UCSD-AML1 (cell line): Measurements from ENCODE around the gene TTC5.
"Not testable (repeated sequence)": the region's sequence is repeated elsewhere in the genome, so short reads cannot be mapped to it uniquely, and the experiment has no call there.

Experiments
- DNase-seq: peaks from one replicate; lab custom pipeline; 2025; ENCODE audit not compliant: unreplicated experiment; lab: John Stamatoyannopoulos, UW

The TTC5 gene, protein sequence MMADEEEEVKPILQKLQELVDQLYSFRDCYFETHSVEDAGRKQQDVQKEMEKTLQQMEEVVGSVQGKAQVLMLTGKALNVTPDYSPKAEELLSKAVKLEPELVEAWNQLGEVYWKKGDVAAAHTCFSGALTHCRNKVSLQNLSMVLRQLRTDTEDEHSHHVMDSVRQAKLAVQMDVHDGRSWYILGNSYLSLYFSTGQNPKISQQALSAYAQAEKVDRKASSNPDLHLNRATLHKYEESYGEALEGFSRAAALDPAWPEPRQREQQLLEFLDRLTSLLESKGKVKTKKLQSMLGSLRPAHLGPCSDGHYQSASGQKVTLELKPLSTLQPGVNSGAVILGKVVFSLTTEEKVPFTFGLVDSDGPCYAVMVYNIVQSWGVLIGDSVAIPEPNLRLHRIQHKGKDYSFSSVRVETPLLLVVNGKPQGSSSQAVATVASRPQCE

DNA sequence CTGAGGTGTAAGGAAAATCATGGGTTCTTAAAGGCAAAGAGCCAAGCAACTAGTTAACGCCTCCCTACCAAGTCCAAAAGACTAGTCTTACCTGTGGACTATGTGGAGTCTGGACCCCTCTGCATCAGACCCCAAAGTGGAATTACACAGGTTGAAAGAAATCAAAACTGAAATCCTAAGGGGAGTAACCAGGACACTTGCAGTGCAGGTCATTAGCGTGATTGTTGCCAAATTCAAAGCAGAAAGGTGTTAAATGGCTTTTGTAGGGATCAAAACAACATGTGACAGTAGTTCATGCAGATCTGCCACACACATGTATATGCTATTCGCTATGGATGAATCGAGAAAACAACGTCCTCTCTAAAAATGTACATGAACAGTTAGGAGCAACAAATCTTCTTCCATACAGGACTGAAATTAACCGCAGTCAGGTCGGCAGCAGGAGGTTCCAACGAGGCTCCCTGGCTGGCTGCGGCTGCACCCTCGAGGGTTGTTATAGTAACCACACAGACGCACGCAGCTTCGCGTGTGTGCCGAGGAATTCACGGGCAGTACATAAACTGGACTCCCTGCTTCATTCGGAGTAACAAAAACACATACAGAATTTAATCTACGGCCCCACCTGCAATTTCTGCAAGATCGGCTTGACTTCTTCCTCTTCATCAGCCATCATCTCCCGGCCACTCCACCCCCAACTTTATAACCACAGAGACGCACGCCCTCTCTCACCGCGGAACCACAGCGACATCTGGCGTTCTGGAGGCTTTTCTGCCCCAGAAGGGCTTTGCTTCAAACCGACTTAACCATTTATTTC is at the start of gene TTC5:
Gene TTC5 (minus strand): TSS at position 687 of the 814 bp plus-strand sequence. CDS start 14 bp downstream, at position 673.
- peak; percentile 90 for DNase-seq

DNA sequence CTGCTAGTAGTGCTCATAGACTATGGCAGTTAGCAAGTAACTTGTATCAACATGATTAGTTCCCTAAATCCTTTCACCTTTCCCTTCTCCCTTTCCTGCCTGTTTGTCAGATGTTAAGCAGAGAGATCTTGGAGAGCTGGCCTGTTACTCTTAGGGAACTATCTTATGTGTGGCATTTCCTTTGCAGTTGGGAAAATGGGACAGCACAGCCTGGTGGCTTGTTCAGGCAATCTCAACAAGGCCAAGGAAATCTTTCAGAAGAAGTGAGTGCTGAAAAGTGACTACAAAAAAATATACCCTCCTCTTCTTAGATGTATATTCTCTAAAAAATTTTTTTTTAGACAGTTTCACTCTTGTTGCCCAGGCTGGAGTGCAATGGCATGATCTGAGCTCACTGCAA is 45.1 kb upstream of the TTC5 start:
- no peak for DNase-seq

DNA sequence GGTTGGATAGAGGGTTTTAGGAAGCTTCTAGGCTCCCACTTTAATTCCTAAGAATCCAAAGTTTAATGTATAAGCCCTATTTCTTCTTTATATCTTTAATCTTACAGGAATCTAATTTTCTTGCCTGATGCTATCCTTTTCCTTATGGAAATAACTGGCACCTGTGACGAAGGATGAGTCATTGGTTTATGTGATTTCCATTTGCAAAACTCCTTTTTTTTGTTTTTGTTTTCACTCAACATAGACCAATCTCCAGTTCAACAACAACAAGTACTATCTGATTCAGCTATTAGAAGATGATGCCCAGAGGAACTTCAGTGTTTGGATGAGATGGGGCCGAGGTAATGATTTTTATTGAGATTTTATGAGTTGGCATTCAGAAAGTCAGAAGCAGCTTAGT is 44.5 kb upstream of the TTC5 start:
- DNase-seq, result no peak

DNA sequence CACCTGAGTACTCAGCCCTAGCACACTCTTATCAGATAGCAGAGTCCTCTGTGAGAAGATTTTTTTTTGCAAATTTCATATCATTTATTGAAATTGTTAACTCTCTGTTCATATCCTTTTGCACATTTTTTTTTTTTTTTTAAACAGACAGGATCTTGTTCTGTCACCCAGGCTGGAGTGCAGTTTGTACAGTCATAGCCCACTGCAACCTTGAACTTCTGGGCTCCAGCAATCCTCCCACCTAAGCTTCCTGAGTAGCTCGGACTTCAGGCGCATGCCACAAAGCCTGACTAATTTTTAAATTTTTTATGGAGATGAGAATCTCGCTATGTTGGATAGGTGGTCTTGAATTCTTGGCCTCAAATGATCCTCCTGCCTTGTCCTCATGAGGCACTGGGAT is 42.0 kb upstream of the TTC5 start:
- no peak for DNase-seq

DNA sequence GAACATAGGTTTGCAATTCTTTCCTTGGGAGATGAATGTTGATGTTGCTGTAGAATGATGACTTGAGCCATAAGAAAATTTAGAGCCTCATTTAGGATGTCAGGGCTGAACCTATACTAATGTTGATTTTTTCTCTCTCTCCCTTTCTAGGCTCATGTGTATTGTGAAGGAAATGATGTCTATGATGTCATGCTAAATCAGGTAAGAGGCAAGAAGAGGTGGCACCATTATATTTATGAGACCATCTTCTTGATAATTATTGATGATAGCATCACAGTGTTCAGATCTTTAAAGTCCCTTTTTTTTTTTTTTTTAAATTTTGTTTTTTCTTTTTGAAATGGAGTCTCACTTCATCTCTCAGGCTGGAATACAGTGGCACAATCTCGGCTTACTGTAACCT is 41.0 kb upstream of the TTC5 start:
- DNase-seq, result no peak

DNA sequence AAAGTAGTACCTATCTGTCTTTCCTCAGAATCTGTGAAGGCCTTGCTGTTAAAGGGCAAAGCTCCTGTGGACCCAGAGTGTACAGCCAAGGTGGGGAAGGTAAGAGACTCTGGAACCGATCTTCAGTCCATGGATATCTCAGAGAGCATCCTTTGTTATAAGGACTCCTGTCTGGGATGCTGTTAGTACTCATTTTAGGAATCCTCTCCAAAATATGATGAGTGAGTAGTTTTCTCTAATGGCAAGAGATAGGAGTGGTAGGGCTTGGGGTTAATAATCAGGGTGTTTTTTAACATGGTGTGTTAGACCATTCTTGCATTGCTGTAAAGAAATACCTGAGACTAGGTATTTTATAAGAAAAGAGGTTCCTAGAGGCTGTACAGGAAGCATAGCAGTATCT is 39.6 kb upstream of the TTC5 start:
- no peak for DNase-seq

DNA sequence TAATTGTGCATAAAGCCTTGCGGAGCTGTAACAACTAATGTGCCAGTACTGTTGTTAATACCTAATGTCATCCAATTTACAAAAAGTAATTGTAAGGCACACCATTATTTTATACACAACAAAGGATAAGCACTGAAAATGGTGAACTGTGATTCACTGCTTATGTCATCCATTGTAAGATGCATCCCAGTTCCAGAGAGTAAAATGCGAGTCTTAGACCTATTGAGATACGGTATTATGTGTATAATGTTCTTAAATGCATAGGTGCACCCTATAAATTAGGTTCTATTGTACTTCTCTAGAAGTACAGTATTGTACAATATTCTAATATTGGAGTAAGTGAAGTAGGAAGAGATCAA is 38.1 kb upstream of the TTC5 start:
- DNase-seq, result no peak

DNA sequence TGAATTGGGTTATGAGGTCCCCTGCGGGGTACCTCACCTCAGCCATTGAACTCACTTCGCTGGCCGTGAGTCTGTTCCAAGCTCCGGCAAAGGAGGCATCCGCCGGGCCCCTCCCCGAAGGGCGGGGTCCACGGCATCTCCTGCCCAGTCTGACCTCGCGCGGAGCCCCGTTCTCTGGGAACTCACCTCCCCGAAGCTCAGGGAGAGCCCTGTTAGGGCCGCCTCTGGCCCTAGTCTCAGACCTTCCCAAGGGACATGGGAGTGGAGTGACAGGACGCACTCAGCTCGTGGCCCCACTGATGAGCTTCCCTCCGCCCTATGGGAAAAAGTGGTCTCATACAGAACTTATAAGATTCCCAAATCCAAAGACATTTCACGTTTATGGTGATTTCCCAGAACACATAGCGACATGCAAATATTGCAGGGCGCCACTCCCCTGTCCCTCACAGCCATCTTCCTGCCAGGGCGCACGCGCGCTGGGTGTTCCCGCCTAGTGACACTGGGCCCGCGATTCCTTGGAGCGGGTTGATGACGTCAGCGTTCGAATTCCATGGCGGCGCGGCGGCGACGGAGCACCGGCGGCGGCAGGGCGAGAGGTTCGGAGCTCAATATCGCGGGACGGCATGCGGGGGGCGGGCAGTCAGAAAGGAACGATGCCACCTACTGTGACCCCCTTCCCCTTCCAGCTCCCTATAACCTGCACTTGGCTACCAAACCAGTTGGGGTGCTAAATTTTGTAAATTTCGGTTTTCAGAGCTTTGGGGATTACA is 37.5 kb upstream of the TTC5 start, which contains the start of gene PARP2:
Gene PARP2 (plus strand): TSS at position 544 of the 770 bp plus-strand sequence. CDS start 7 bp downstream, at position 551.
- peak; percentile 99 for DNase-seq

DNA sequence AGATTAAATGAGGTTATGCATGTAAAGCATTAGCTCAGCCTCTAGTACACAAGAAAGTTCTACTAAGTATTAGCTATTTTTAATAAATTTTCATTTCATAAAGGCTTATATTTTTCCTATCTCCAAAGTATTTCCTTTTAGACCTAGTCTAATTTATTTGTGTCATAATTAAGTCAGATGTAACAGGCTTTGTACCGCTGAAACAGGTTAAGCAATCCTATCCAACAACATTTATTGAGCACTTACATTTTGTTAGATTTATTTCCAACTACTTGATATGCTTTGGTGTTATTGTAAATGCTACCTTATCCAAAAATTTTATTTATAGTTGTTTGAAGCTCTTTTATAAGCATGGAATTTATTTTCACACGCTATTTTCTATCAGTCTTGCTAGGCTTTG is 35.9 kb upstream of the TTC5 start:
- DNase-seq, result no peak

DNA sequence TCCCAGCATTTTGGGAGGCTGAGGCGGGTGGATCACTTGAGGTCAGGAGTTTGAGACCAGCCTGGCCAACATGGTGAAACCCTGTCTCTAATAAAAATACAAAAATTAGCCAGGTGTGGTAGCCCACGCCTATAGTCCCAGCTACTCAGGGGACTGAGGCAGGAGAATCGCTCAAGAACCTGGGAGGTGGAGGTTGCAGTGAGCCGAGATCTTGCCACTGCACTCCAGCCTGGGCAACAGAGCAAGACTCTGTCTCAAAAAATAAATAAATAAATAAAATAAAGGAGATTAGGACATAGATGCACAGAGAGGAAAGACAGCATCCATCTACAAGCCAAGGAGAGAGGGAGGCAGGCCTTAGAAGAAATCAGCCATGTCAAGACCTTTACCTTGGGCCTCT is 35.3 kb upstream of the TTC5 start:
- DNase-seq, result not testable (repeated sequence)

DNA sequence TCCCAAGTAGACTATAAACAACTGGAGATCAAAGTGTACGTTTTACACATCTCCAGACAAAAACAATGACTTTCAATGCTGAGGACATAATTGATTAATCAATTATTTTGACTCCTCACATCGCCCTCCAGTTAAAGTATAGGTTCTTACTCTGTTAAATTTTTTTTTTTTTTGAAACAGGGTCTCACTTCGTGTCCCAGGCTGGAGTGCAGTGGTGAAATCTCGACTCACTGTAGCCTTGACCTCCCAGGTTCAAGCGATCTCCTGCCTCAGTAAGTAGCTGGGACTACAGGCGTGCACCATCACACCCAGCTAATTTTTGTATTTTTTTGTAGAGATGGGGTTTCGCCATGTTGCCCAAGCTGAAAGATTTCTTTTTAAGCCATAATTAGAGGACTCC is 28.3 kb upstream of the TTC5 start:
- no peak for DNase-seq

DNA sequence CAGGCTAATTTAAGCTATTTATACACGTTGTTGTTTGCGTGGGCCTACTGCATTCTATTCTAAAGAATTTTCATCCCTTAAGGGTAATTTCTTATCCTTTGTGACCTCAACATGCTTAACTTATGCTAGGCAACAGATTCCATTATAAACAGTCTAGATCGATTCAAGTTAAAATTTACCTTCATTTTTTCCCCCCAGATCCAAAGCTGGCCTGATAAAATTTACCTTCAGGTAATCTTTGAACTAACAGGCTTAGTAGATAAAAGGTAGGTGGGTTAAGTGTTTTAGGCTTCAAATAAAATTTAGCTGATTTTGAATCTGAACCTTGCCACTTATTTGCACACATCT is 27.7 kb upstream of the TTC5 start:
- DNase-seq, result no peak

DNA sequence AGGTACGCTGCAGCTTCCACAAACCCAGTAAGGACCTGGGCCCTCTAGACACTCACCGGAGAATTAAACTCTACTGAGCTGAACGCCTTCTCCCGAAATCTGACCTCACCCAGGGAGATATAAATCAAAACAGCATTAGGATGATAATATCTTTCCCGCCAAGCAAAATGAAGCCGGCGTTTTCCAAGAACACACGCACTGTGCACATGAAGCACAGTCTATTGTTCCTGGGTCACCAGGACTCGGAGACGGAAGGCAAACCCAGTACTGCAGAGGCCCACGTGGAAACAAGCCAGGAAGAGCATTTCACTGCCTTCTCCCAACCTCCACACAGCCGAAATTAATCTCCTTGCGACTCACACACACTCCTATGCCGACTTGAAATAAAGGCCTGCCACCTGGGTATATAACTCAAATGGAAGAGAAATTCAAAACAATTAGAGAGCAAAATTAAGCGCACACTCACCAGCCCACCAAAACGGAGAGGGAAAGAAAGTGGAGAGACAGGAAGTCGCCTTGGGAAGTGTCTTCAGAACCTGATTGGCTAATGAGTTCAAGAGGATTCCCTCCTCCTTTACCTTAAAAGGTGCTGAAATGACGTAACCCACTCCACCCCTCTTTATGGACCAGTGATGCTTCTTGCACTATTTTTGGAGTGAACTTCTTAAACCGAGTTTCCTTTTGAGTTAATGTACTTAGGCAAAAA is 27.2 kb upstream of the TTC5 start, which contains the start of gene CCNB1IP1:
Gene CCNB1IP1 (minus strand): TSS at position 492 of the 706 bp plus-strand sequence. CDS start 16,756 bp downstream, outside the sequence.
- peak; percentile 47 for DNase-seq

DNA sequence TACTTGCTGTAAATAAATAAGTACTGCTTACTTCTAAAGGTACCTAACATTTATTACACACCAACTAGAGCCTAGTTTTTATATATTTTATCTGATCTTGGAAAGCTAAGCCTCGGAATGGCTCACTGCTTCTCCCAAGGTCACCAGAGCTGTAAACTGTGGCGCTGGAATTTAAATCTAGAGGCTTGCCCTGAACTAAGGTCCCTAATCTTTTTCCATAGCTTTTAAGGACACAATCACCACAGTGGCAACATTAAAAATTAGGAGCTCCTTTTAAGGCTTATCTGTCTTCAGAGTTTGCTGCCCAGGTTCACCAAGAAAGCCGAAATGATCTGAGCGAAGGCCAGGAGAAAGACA is 26.7 kb upstream of the TTC5 start:
- no peak for DNase-seq

DNA sequence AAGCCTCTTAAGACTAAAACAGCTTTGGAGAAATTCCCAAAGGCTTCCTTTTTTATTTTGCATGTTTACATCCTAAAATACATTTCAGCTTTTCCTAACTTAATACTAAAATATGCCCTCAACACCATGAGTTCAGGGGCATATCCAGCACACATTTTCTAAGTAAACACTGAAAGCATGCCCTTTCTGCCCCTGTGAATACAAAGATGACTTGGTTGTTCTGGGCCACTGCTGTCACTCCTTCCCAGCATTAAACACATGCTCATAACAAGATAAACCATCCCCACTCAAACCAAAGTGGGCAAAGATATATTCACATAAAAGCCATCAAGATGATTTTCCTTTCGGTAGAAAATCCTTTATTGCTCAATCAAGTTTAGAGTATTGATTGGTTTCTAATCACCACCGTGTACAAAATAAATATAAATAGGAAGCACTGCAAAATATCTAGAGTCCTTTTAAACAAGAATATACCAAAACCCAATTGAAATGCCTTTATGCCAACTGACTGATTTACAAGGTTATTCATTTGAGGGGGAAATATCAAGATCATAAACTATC is 25.4 kb upstream of the TTC5 start:
- DNase-seq, result no peak

DNA sequence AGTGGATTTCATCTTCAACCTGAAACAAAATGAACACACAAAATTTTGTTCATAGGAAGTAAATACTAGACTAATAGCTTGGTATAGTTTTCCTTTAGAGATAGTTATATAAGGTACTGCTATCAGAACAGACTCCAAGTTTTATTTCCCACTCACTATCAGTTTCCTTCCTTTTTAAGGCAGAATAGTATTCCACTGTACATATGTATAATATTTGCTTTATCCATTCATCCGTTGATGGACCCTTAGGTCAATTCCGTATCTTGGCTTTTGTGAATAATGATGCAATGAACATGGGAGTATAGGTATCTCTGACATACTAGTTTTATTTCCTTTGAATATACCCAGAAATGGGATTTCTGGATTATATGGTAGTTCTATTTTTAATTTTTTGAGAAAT is 23.6 kb upstream of the TTC5 start:
- no peak for DNase-seq

DNA sequence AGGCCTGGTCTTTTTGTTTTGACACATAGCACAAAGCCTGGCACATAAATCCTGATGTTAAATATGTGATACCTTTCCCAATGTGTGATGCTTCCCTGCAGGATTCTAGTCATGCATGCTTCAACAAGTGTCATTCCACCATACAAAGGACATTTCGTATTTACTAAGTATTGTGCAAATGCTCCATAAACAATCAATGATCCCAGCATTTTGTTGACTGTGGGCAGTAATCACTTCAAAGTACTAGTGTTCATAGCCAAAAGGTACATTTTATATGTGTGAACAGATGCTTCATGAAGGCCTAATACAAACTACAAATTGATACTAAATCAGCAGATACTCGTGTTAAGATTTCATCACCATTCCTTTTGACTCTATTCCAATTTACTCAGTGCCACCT is 23.0 kb upstream of the TTC5 start:
- no peak for DNase-seq

DNA sequence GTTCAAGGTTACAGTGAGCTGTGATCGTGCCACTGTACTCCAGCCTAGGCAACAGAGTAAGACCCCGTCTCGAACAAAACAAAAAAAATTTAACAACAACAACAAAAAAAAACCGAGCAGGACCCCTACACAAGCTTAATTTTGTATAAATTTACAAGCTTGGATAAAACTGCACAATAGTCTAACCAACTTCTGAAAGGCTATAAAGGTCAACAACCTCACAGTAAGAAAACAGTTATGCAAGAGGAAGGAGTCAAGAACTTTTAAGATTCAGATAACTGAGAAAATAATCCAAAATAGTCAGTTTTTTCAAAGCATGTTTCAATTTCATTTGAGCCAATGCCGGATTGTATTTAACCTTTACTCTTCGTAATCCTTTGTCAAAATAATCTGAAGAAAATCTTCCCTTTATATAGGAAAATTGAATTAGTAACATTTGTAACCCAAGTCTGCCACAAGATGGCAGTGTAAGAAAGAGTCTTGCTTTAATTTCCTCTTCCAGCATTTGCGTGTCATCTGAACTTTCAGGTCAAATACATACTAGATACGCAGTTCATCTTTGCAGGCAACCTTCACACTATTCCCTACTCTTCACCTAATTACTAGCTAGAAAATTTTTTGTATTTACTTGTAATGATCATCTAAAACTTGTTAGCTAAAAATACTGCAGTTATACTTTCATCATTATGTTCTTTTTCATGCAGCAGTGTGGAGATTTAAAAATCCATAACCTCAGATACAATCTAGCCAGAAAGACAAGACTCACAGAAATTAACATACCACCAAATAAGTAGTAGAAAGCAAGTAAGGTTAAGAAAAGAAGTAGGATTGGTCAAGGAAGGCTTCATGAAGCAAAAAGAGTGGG is 21.5 kb upstream of the TTC5 start:
- DNase-seq, result no peak

DNA sequence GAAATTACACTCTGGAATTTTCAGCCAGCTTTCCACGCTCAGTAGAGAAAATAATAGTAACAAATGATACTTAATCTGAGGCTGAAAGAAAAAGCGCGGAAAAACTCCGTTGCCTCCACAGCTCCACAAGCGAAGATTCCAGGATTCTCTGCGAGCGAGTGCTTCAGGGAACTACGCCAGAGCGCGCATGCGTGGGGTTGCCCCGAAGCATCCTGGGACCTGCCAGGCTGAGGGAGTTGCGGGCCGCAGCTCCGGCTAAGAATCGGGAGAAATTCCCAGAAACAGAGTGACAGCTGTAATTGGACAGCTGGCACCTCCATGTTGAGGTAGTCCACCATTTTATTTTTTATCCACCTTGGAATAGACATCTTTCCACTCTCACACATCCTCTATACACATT is 12.0 kb upstream of the TTC5 start:
- no peak for DNase-seq

DNA sequence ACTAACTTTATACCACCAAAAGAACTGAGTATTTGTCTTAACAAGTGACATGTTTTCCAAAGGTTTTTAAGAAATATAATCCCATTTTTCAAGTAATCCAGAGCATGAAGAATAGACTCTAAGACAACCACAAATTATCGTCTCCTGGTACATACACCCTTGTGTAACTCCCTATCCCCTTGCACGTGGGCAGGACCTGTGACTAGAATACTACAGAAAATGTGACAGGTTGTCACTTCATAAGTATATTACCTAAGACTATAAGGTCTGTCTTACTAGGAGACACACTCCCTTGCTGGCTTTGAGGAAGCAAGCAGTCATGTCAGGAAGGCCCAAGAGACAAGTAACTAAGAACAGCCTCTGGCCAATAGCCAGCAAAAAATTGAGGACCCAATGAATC is 8.3 kb upstream of the TTC5 start:
- DNase-seq, result no peak
